Endothelial cell of umbilical vein (primary cell): ENCODE data around the gene ITGA5.

ENCODE experiments used
- CTCF ChIP-seq, 2 donors: IDR thresholded peaks; 1 replicate in 1 of 2; 2 replicates in 1 of 2; pipeline ENCODE4 v1.5.1; 2011; ENCODE audit warnings: low read length in 2 of 2, mild to moderate bottlenecking in 2 of 2, moderate library complexity in 2 of 2, control low read depth in 1 of 2, inconsistent platforms in 1 of 2, low read depth in 1 of 2; ENCODE audit not compliant: insufficient read depth in 1 of 2; ENCODE audit errors: extremely low read depth in 1 of 2
- EZH2 ChIP-seq: IDR thresholded peaks from 2 replicates; pipeline ENCODE4 v1.6.1; 2012; ENCODE audit warnings: borderline replicate concordance, low read depth, mild to moderate bottlenecking, moderate library complexity, low read length, inconsistent platforms; ENCODE audit not compliant: severe bottlenecking
- FOS ChIP-seq: IDR thresholded peaks from 2 replicates; pipeline ENCODE4 v1.6.1; 2011; ENCODE audit warnings: mild to moderate bottlenecking, low read length, moderate library complexity, borderline replicate concordance; ENCODE audit not compliant: insufficient read depth
- POLR2AphosphoS5 ChIP-seq: IDR thresholded peaks from 2 replicates; pipeline ENCODE4 v1.6.1; 2012; ENCODE audit warnings: low read depth, mild to moderate bottlenecking, control low read depth, low read length, moderate library complexity; ENCODE audit not compliant: insufficient read depth

DNA sequence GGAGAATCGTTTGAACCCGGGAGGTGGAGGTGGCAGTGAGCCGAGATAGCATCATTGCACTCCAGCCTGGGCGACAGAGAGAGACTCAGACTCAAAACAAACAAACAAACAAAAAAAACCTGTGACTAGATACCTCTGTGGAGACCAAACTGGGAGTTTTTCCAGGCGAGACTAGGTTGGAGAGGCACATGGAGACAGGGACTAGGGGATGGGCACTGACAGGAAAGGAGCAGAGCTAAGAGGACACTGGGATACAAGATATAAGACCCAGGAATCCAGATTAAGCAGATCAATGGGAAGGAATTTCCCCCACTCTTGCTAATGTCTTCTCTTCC, 4.7 kb upstream of the ITGA5 start:
- TF ChIP-seq POLR2AphosphoS5 (no peak), FOS (no peak), CTCF (IDR thresholded peaks at IDR 0.05; ENCODE audit: extremely low read depth in 1 of 2, insufficient read depth in 1 of 2, low read depth in 1 of 2, low read length in 2 of 2) (no peak), EZH2 (no peak)
